ENCODE data around the gene GDI1. TPM values are rescaled to one million over a fixed set of nuclear protein-coding genes. Genes with fewer than 3 reads are reported as not detected.
A peak's percentile ranks its signal among the peaks of the same experiment; 100 is the strongest.

Gene GDI1
- total RNA-seq, 3 donors from 2014 or later: 94.0 to 105 (median 97.3) TPM

- Histone ChIP-seq H3K9me3 (no peaks in the 10 kb centered on the region), H3K4me1 (no peaks in the 10 kb centered on the region), H3K27ac (no peak overlapping the region), H3K4me3 (no peak overlapping the region), H3K36me3 (no peaks in the 10 kb centered on the region), H3K27me3 (peaks cover 0 to 25% of the 10 kb centered on the region in 2 donors)
- intact Hi-C loops (cut with DNase I; ENCODE audit: low total_unique reads): no loop called here
- no peak for DNase-seq (ENCODE audit: low spot score in 2 of 2)
- no peak for TF ChIP-seq POLR2AphosphoS5 (IDR thresholded peaks at IDR 0.05)
- no peak for TF ChIP-seq CTCF (IDR thresholded peaks at IDR 0.05)
- TF ChIP-seq POLR2A (IDR thresholded peaks at IDR 0.05): no peak
Measured at GRCh38 chrX:154483325-154483724, 46.4 kb downstream of the GDI1 start.

GRCh38 chrX:154484255-154485149, 47.5 kb downstream of the GDI1 start:
- no peak for DNase-seq (ENCODE audit: low spot score in 2 of 2)
- Histone ChIP-seq H3K9me3 (no peaks in the 10 kb centered on the region), H3K4me3 (no peak overlapping the region), H3K27me3 (peaks cover 0 to 36% of the 10 kb centered on the region in 2 donors), H3K4me1 (peaks cover 0 to 7% of the 10 kb centered on the region in 2 donors), H3K36me3 (no peaks in the 10 kb centered on the region), H3K27ac (no peak overlapping the region)
- intact Hi-C loops (cut with DNase I; ENCODE audit: low total_unique reads): no loop called here
- no peak for TF ChIP-seq POLR2A (IDR thresholded peaks at IDR 0.05)
- TF ChIP-seq CTCF (IDR thresholded peaks at IDR 0.05): no peak
- TF ChIP-seq POLR2AphosphoS5 (IDR thresholded peaks at IDR 0.05): no peak

GRCh38 chrX:154485150-154486051, 48.4 kb downstream of the GDI1 start:
- DNase-seq (ENCODE audit: low spot score in 2 of 2): no peak
- TF ChIP-seq CTCF (IDR thresholded peaks at IDR 0.05) (no peak), POLR2AphosphoS5 (IDR thresholded peaks at IDR 0.05) (no peak), POLR2A (IDR thresholded peaks at IDR 0.05) (no peak)
- no peaks in the 10 kb centered on the region for H3K36me3 ChIP-seq
- peak overlapping the region; percentile 67 to 77 for H3K27ac ChIP-seq
- peak overlapping the region; percentile 51 to 75 (median 66) for H3K4me3 ChIP-seq
- H3K4me1 ChIP-seq: peaks cover 0 to 7% of the 10 kb centered on the region in 2 donors
- intact Hi-C loops (cut with DNase I; ENCODE audit: low total_unique reads): no loop called here
- H3K9me3 ChIP-seq: no peaks in the 10 kb centered on the region
- peaks cover 0 to 36% of the 10 kb centered on the region in 2 donors for H3K27me3 ChIP-seq

- peaks cover 0 to 36% of the 10 kb centered on the region in 2 donors for H3K27me3 ChIP-seq
- no peaks in the 10 kb centered on the region for H3K9me3 ChIP-seq
- TF ChIP-seq POLR2AphosphoS5 (IDR thresholded peaks at IDR 0.05) (no peak), CTCF (IDR thresholded peaks at IDR 0.05) (no peak), POLR2A (IDR thresholded peaks at IDR 0.05) (no peak)
- intact Hi-C loops (cut with DNase I; ENCODE audit: low total_unique reads): no loop called here
- DNase-seq (ENCODE audit: low spot score in 2 of 2): no peak
- peak overlapping the region; percentile 51 to 75 (median 66) for H3K4me3 ChIP-seq
- no peaks in the 10 kb centered on the region for H3K36me3 ChIP-seq
- peak overlapping the region; percentile 67 to 77 for H3K27ac ChIP-seq
- H3K4me1 ChIP-seq: peaks cover 0 to 7% of the 10 kb centered on the region in 2 donors
Measured at GRCh38 chrX:154486052-154486395, 49.1 kb downstream of the GDI1 start.

All from breast epithelium (tissue), 4 donors.